ENCODE measurements around the gene TAF4.

Gene TAF4

GRCh38 chr20:61933481-61933950, 132.2 kb downstream of the TAF4 start:
- no peak for DNase-seq
- no peak for ATAC-seq (replicated peaks)
- Mint-ChIP-seq H3K27me3 (peaks cover 8 to 17% of the 10 kb centered on the region in 2 donors), H3K27ac (no peak overlapping the region), H3K9me3 (no peaks in the 10 kb centered on the region), H3K36me3 (no peaks in the 10 kb centered on the region), H3K4me1 (no peaks in the 10 kb centered on the region), H3K4me3 (no peak overlapping the region)

- DNase-seq, result no peak
- Mint-ChIP-seq H3K9me3 (no peaks in the 10 kb centered on the region), H3K4me3 (no peak overlapping the region), H3K36me3 (no peaks in the 10 kb centered on the region), H3K27ac (no peak overlapping the region), H3K4me1 (no peaks in the 10 kb centered on the region), H3K27me3 (peaks cover 8 to 17% of the 10 kb centered on the region in 2 donors)
- ATAC-seq (replicated peaks), result no peak
These were observed 132.8 kb downstream of the TAF4 start for GRCh38 chr20:61932711-61933480.

GRCh38 chr20:61932199-61932592, 133.5 kb downstream of the TAF4 start:
- no peak for ATAC-seq (replicated peaks)
- peaks cover 8 to 17% of the 10 kb centered on the region in 2 donors for H3K27me3 Mint-ChIP-seq
- H3K4me1 Mint-ChIP-seq, result no peaks in the 10 kb centered on the region
- DNase-seq, result no peak
- H3K27ac Mint-ChIP-seq, result no peak overlapping the region
- no peaks in the 10 kb centered on the region for H3K9me3 Mint-ChIP-seq
- no peaks in the 10 kb centered on the region for H3K36me3 Mint-ChIP-seq
- no peak overlapping the region for H3K4me3 Mint-ChIP-seq

GRCh38 chr20:61931476-61932198, 134.0 kb downstream of the TAF4 start:
- Mint-ChIP-seq H3K4me3 (no peak overlapping the region), H3K27me3 (peaks cover 4 to 13% of the 10 kb centered on the region in 2 donors), H3K27ac (no peak overlapping the region), H3K36me3 (no peaks in the 10 kb centered on the region), H3K9me3 (no peaks in the 10 kb centered on the region), H3K4me1 (no peaks in the 10 kb centered on the region)
- no peak for ATAC-seq (replicated peaks)
- DNase-seq, result no peak

GRCh38 chr20:61930776-61931475, 134.8 kb downstream of the TAF4 start:
- Mint-ChIP-seq H3K9me3 (no peaks in the 10 kb centered on the region), H3K36me3 (no peaks in the 10 kb centered on the region), H3K4me3 (no peak overlapping the region), H3K4me1 (no peaks in the 10 kb centered on the region), H3K27me3 (peaks cover 0 to 9% of the 10 kb centered on the region in 2 donors), H3K27ac (no peak overlapping the region)
- DNase-seq, result no peak
- no peak for ATAC-seq (replicated peaks)

- H3K27ac Mint-ChIP-seq, result no peak overlapping the region
- H3K4me3 Mint-ChIP-seq, result no peak overlapping the region
- H3K9me3 Mint-ChIP-seq, result no peaks in the 10 kb centered on the region
- no peak for ATAC-seq (replicated peaks)
- peaks cover 0 to 9% of the 10 kb centered on the region in 2 donors for H3K27me3 Mint-ChIP-seq
- no peaks in the 10 kb centered on the region for H3K4me1 Mint-ChIP-seq
- no peaks in the 10 kb centered on the region for H3K36me3 Mint-ChIP-seq
- DNase-seq, result no peak
These were observed 135.6 kb downstream of the TAF4 start for GRCh38 chr20:61929971-61930666.

- Mint-ChIP-seq H3K9me3 (no peaks in the 10 kb centered on the region), H3K27me3 (peaks cover 0 to 5% of the 10 kb centered on the region in 2 donors), H3K36me3 (no peaks in the 10 kb centered on the region), H3K4me1 (no peaks in the 10 kb centered on the region), H3K4me3 (no peak overlapping the region), H3K27ac (no peak overlapping the region)
- ATAC-seq (replicated peaks) (no peak), DNase-seq (no peak)
These were observed 136.1 kb downstream of the TAF4 start for GRCh38 chr20:61929561-61929960.

GRCh38 chr20:61927826-61928541, 137.7 kb downstream of the TAF4 start:
- DNase-seq, result no peak
- Mint-ChIP-seq H3K4me1 (no peaks in the 10 kb centered on the region), H3K9me3 (no peaks in the 10 kb centered on the region), H3K4me3 (no peak overlapping the region), H3K27ac (no peak overlapping the region), H3K36me3 (no peaks in the 10 kb centered on the region), H3K27me3 (peaks cover 0 to 5% of the 10 kb centered on the region in 2 donors)
- ATAC-seq (replicated peaks), result no peak

- no peak overlapping the region for H3K27ac Mint-ChIP-seq
- no peaks in the 10 kb centered on the region for H3K4me1 Mint-ChIP-seq
- no peak overlapping the region for H3K4me3 Mint-ChIP-seq
- no peaks in the 10 kb centered on the region for H3K9me3 Mint-ChIP-seq
- no peak for ATAC-seq (replicated peaks)
- no peaks in the 10 kb centered on the region for H3K36me3 Mint-ChIP-seq
- no peaks in the 10 kb centered on the region for H3K27me3 Mint-ChIP-seq
- DNase-seq, result no peak
These were observed 138.4 kb downstream of the TAF4 start for GRCh38 chr20:61927193-61927825.

- no peaks in the 10 kb centered on the region for H3K27me3 Mint-ChIP-seq
- no peaks in the 10 kb centered on the region for H3K4me1 Mint-ChIP-seq
- no peak overlapping the region for H3K4me3 Mint-ChIP-seq
- DNase-seq, result no peak
- H3K27ac Mint-ChIP-seq, result no peak overlapping the region
- no peak for ATAC-seq (replicated peaks)
- H3K9me3 Mint-ChIP-seq, result no peaks in the 10 kb centered on the region
- no peaks in the 10 kb centered on the region for H3K36me3 Mint-ChIP-seq
These were observed 138.9 kb downstream of the TAF4 start for GRCh38 chr20:61926796-61927192.

- no peaks in the 10 kb centered on the region for H3K36me3 Mint-ChIP-seq
- ATAC-seq (replicated peaks) (no peak), DNase-seq (no peak)
- H3K4me1 Mint-ChIP-seq, result no peaks in the 10 kb centered on the region
- H3K4me3 Mint-ChIP-seq, result no peak overlapping the region
- H3K27me3 Mint-ChIP-seq, result no peaks in the 10 kb centered on the region
- no peaks in the 10 kb centered on the region for H3K9me3 Mint-ChIP-seq
- no peak overlapping the region for H3K27ac Mint-ChIP-seq
These were observed 139.4 kb downstream of the TAF4 start for GRCh38 chr20:61926253-61926613.

GRCh38 chr20:61925555-61926252, 140.0 kb downstream of the TAF4 start:
- Mint-ChIP-seq H3K36me3 (no peaks in the 10 kb centered on the region), H3K27me3 (no peaks in the 10 kb centered on the region), H3K4me1 (no peaks in the 10 kb centered on the region), H3K9me3 (no peaks in the 10 kb centered on the region), H3K27ac (no peak overlapping the region), H3K4me3 (no peak overlapping the region)
- no peak for ATAC-seq (replicated peaks)
- no peak for DNase-seq
